Measurements from ENCODE around the gene PROB1. TPM values are rescaled to one million over a fixed set of nuclear protein-coding genes. Genes with fewer than 3 reads are reported as not detected.

PROB1 gene
- total and polyA plus RNA-seq, 2 experiments from 2014 or later: 15.2 to 42.5 TPM

DNA sequence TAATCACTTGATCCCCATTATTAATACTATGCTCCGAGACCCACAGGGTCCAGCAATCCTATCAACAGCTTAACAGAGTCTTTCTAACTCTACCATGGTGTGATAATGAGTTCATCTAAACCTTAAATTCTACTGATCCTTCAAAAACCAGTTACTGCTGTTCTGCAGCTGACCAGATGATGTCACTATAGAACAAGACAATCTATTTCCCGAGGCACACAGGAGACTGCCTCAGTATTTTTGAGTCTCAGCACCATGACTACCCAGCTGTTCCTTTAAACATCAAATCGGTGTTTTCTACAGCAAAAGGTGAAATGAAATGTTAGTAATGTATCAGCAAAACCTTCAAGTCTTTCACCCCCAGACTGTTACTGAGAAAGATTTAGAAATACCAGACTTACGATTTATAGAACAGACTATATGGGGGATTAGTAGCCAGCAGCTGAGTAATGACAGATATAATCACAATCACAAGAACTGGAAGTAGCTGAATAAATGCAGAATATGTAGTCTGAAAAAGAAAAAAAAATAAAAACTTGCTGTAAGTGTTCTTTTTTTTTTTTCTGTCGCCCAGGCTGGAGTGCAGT lies 27.5 kb upstream of the PROB1 start:
- Histone ChIP-seq H3K36me3 (peaks cover 25% of the 10 kb centered on the region), H3K27me3 (no peaks in the 10 kb centered on the region), H3K4me3 (no peak overlapping the region), H3K27ac (no peak overlapping the region), H3K4me1 (ENCODE audit: low read depth) (peaks cover 30% of the 10 kb centered on the region), H3K9me3 (ENCODE audit: low read depth) (no peaks in the 10 kb centered on the region)
- peak; percentile 67 to 84 for DNase-seq (ENCODE audit: low read depth in 1 of 2, low spot score in 1 of 2)
- TF ChIP-seq, protein P1, sequence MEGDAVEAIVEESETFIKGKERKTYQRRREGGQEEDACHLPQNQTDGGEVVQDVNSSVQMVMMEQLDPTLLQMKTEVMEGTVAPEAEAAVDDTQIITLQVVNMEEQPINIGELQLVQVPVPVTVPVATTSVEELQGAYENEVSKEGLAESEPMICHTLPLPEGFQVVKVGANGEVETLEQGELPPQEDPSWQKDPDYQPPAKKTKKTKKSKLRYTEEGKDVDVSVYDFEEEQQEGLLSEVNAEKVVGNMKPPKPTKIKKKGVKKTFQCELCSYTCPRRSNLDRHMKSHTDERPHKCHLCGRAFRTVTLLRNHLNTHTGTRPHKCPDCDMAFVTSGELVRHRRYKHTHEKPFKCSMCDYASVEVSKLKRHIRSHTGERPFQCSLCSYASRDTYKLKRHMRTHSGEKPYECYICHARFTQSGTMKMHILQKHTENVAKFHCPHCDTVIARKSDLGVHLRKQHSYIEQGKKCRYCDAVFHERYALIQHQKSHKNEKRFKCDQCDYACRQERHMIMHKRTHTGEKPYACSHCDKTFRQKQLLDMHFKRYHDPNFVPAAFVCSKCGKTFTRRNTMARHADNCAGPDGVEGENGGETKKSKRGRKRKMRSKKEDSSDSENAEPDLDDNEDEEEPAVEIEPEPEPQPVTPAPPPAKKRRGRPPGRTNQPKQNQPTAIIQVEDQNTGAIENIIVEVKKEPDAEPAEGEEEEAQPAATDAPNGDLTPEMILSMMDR (IDR thresholded peaks at IDR 0.05; ENCODE audit: low read depth, low read length): peak; percentile 88

DNA sequence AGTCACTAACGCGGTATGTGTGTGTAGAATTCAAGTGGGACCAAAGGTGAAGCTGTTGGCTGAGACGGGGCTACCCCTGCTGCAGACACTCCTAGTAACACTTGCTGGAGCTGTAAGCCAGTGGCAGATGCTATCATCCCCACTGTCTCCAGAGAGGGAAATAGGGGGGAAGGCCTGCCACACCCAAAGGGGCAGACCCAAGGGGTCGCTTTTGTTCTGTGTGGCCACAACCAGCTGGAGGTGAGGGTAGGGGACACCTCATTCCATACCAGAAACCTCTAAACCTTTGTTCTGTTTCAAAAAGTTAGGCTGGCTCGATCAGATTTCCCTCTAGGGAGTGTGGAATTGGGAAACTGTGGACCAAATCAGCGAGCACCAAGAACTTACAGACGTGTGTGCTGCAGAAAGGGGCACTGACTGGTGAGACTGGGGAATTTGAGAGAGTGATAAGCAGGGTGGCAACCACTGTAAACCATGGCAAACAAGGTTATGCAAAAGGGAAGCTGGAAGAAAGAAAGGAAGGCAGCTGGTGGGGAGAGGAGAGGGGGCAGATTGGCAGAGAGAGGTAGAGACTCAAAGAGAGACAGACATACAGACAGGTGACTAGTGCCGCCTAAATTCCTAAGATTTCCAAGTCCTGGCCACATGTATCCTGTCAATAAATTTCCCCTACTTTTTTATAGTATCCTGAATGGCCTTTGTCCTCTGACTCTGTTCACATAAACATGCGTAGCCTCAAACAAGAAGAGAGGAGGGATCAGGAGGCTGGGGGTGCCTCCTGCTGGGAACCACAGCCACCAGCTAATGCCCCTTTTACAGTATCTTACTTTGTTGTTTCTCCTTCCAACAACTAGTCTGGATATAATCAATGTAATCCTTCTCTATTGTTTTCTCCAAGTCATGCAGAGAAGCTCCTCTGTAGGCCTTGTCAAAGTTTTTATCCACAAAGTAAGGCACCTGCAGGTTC lies 24.6 kb upstream of the PROB1 start:
- Histone ChIP-seq H3K9me3 (ENCODE audit: low read depth) (no peaks in the 10 kb centered on the region), H3K27ac (peak overlapping the region; percentile 89), H3K4me1 (ENCODE audit: low read depth) (peaks cover 56% of the 10 kb centered on the region), H3K27me3 (no peaks in the 10 kb centered on the region), H3K36me3 (peaks cover 8% of the 10 kb centered on the region), H3K4me3 (no peak overlapping the region)
- TF ChIP-seq, protein P1 (IDR thresholded peaks at IDR 0.05; ENCODE audit: low read depth, low read length): no peak
- DNase-seq (ENCODE audit: low read depth in 1 of 2, low spot score in 1 of 2): no peak

DNA sequence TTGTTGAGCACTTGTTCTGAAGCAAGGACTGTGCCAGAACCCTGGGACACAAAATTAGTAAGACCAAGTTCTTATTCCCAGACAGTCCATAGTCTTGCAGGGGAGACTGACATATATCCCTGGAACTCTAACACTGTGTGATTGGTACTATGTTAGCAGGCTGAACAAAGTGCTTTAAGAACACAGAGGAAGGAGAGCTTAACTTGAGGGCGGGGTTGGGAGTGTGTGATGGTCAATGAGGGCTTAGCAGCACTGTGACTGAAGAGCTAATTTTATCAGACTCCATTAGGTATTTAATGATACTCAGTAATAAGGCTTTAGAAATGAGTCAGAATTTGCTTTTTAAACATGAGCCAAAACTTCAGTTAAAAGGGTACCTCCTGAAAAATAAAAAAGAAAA lies 23.9 kb upstream of the PROB1 start:
- Histone ChIP-seq H3K9me3 (ENCODE audit: low read depth) (no peaks in the 10 kb centered on the region), H3K4me1 (ENCODE audit: low read depth) (peaks cover 63% of the 10 kb centered on the region), H3K27me3 (no peaks in the 10 kb centered on the region), H3K27ac (peak overlapping the region; percentile 89), H3K36me3 (peaks cover 2% of the 10 kb centered on the region), H3K4me3 (no peak overlapping the region)
- peak in 1 of 2 donors; percentile 69 for DNase-seq (ENCODE audit: low read depth in 1 of 2, low spot score in 1 of 2)
- TF ChIP-seq, protein P1 (IDR thresholded peaks at IDR 0.05; ENCODE audit: low read depth, low read length): no peak

DNA sequence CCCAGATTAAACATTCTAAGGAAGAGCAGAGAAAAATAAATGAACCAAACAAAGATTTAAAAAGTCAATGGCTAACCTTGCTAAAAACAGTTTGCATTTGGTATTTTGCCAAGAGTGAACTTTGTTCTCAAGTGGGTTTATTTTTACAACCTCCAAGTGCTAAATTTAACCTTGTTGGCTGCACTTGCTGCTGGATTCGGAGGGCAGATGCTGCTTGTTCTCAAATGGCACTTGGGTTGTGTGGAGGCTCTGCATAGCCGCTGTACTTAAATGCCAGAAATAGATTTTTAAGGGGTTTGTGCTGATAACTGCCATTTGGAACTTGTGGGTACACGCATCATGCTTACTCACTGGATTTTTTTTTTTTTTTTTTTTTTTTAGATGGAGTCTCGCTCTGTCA lies 22.3 kb upstream of the PROB1 start:
- peak in 1 of 2 donors; percentile 95 for DNase-seq (ENCODE audit: low read depth in 1 of 2, low spot score in 1 of 2)
- no peak overlapping the region for H3K4me3 ChIP-seq
- no peaks in the 10 kb centered on the region for H3K9me3 ChIP-seq (ENCODE audit: low read depth)
- H3K27ac ChIP-seq: peak overlapping the region; percentile 94
- H3K4me1 ChIP-seq (ENCODE audit: low read depth): peaks cover 64% of the 10 kb centered on the region
- H3K36me3 ChIP-seq: no peaks in the 10 kb centered on the region
- TF ChIP-seq, protein P1 (IDR thresholded peaks at IDR 0.05; ENCODE audit: low read depth, low read length): no peak
- no peaks in the 10 kb centered on the region for H3K27me3 ChIP-seq

DNA sequence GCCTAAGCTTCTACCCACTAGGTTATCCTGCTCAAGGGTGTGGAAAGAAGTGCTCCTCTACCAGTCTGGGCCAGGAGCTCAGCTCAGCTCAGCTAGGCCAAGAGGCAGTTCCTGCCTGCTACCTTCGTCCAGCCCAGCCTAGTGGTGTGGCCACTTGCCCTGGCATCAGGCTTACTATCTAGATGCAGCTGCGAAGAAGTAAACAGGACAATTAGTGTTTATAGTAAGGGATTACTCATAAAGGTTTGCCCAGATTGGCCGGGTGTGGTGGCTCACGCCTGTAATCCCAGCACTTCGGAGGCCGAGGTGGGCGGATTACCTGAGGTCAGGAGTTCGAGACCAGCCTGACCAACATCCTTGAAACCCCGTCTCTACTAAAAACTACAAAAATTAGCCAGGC lies 21.7 kb upstream of the PROB1 start:
- no peak for DNase-seq (ENCODE audit: low read depth in 1 of 2, low spot score in 1 of 2)
- Histone ChIP-seq H3K36me3 (no peaks in the 10 kb centered on the region), H3K27me3 (no peaks in the 10 kb centered on the region), H3K4me1 (ENCODE audit: low read depth) (peaks cover 64% of the 10 kb centered on the region), H3K27ac (peak overlapping the region; percentile 94), H3K4me3 (no peak overlapping the region), H3K9me3 (ENCODE audit: low read depth) (no peaks in the 10 kb centered on the region)
- TF ChIP-seq, protein P1 (IDR thresholded peaks at IDR 0.05; ENCODE audit: low read depth, low read length): no peak
